Measurements from ENCODE around the gene LHX2. TPM values are rescaled to one million over a fixed set of nuclear protein-coding genes. Genes with fewer than 3 reads are reported as not detected.
A peak's percentile ranks its signal among the peaks of the same experiment; 100 is the strongest.

LHX2 gene
- total RNA-seq, 1 donor from 2014 or later = not detected

DNA sequence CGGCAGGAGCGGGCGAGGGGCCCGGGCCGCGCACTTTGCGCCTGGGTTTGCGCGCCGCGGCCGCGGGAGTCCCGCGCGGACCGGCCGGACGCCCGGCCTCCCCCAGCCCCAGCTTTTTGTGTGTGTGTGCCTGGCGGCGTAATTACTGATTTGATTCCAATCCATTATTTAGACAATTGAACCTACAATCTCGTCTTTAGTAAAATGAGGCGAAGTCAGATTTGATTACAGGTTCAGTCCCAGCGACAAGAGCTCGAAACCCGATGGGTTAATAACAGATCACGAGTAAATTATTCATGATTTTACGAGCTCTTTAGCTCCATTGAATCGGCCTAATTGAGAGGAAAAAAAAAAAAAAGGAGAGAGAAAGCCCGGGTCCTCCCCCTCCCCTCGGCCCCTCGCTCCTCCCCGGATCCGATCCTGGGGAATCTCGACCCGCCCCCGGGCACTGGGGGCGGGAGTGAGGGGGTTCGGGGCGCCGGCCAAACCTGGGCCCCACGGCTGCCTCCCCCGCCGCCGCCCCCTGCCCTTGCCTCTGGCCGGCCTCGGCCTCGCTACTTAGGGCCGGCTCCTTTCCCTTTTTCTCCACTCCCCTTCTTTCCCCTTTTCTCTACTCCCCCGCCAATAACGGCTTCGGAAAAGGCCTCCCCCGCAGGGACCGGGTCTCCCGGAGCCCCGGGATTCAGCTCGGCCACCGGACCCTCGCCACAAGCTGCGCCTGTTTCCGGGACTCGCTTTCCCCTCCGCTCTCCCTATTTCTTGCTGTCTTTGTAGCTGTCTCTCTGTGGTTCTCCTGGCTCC lies 6.6 kb downstream of the LHX2 start:
- Mint-ChIP-seq H3K27ac (ENCODE audit: unreplicated experiment) (no peak overlapping the region), H3K36me3 (ENCODE audit: unreplicated experiment) (no peaks in the 10 kb centered on the region), H3K9me3 (ENCODE audit: unreplicated experiment) (no peaks in the 10 kb centered on the region), H3K27me3 (ENCODE audit: unreplicated experiment) (peaks cover 83% of the 10 kb centered on the region), H3K4me1 (ENCODE audit: unreplicated experiment) (peaks cover 23% of the 10 kb centered on the region), H3K4me3 (ENCODE audit: unreplicated experiment) (peak overlapping the region; percentile 70)
- no peak for TF ChIP-seq CTCF (IDR thresholded peaks at IDR 0.05)
- no peak for DNase-seq (ENCODE audit: extremely low spot score, unreplicated experiment)

DNA sequence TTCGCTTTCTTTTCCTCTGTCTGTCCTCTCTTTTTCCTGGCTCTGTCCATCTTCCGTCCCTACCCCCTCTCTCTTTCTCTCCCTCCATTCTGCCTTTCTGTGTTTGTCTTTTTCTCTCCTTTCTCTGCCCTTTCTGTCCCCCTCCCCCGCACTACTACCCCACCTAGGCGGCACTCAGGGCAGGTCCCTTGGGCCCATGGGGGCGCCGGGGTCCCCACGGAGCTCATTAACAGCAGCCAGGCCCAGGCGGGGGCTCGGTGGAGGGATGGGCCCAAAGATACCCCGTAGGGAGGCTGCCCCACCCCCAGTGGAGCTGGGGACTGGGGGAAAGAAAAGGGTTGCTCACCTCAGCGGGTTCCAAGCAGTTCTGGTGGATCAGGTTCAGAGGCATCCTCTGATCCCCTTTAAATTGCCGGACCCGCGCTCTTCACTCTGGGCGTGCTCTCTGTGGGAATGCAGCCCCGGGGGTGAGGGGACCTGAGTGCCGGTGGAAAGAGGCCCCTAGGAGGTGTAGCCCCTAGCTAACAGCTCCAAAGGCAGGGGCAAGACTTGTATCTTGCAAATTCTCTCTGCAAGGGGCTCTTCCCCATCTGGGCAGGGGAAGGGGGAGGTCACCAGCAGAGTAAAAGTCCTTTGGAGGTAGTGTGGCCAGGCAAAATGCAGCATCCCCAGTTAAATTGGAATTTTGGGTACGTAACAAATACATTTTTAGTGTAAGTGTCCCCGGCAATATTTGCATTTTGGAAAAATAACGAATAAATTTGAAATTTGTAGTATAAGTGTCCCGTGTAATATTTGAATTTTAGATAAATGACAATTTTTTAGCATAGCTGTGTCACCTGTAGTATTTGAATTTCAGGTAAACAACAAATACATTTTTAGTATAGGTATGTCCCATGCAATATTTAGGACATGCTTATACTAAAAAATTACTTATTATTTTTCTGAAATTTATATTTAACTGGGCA lies 7.4 kb downstream of the LHX2 start:
- no peak for DNase-seq (ENCODE audit: extremely low spot score, unreplicated experiment)
- no peak for TF ChIP-seq CTCF (IDR thresholded peaks at IDR 0.05)
- Mint-ChIP-seq H3K36me3 (ENCODE audit: unreplicated experiment) (no peaks in the 10 kb centered on the region), H3K9me3 (ENCODE audit: unreplicated experiment) (no peaks in the 10 kb centered on the region), H3K27me3 (ENCODE audit: unreplicated experiment) (peaks cover 83% of the 10 kb centered on the region), H3K4me1 (ENCODE audit: unreplicated experiment) (peaks cover 23% of the 10 kb centered on the region), H3K4me3 (ENCODE audit: unreplicated experiment) (no peak overlapping the region), H3K27ac (ENCODE audit: unreplicated experiment) (no peak overlapping the region)

DNA sequence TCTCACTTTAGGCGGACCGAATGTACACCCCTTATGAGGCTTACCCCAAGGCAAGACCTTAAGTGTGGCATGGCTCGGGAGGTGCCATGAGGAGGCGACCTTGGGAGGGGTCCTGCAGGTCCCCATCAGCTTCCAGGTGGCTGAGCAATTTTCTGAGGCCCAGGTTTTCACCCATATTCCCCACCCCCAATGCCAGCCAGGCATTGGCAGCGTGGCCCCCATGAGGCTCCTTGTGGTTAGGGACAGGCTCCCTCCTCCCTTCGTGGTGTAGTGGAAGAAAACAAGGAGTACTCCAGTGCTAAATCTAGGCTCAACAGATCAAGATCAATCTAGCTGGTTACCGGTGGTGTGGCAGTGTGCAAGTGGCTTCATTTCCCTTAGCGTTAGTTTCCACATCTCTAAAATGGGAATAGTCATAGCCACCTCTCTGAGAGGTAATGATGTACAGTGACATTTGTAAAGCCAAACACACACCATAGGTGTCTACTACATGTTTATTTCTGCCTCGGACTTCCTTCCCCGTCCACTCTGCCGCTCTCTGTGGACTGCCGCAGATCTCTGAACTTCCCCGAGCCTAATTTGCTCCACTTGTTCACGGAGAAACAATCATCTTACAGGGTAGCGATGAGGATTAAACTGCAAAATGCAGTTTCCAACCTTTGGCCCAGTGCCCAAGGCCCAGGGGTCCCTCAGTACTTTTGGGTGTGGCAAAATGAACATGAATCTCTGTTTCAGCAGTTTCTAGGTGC lies 8.4 kb downstream of the LHX2 start:
- H3K36me3 Mint-ChIP-seq (ENCODE audit: unreplicated experiment) = no peaks in the 10 kb centered on the region
- DNase-seq (ENCODE audit: extremely low spot score, unreplicated experiment) = no peak
- no peak overlapping the region for H3K27ac Mint-ChIP-seq (ENCODE audit: unreplicated experiment)
- TF ChIP-seq CTCF (IDR thresholded peaks at IDR 0.05) = no peak
- H3K9me3 Mint-ChIP-seq (ENCODE audit: unreplicated experiment) = no peaks in the 10 kb centered on the region
- H3K27me3 Mint-ChIP-seq (ENCODE audit: unreplicated experiment) = peaks cover 83% of the 10 kb centered on the region
- H3K4me1 Mint-ChIP-seq (ENCODE audit: unreplicated experiment) = peaks cover 23% of the 10 kb centered on the region
- H3K4me3 Mint-ChIP-seq (ENCODE audit: unreplicated experiment) = no peak overlapping the region

- Mint-ChIP-seq H3K27ac (ENCODE audit: unreplicated experiment) (no peak overlapping the region), H3K4me3 (ENCODE audit: unreplicated experiment) (no peak overlapping the region), H3K36me3 (ENCODE audit: unreplicated experiment) (no peaks in the 10 kb centered on the region), H3K27me3 (ENCODE audit: unreplicated experiment) (peaks cover 85% of the 10 kb centered on the region), H3K9me3 (ENCODE audit: unreplicated experiment) (no peaks in the 10 kb centered on the region), H3K4me1 (ENCODE audit: unreplicated experiment) (peaks cover 20% of the 10 kb centered on the region)
- DNase-seq (ENCODE audit: extremely low spot score, unreplicated experiment) = no peak
- TF ChIP-seq CTCF (IDR thresholded peaks at IDR 0.05) = no peak
Observed at GRCh38 chr9:124020520-124021384, 9.2 kb downstream of the LHX2 start.

Measured in osteocyte (in vitro differentiated cells).